Right ventricle myocardium inferior (tissue), 1 donor: ENCODE measurements around the gene HESX1. TPM values are rescaled to one million over a fixed set of nuclear protein-coding genes. Genes with fewer than 3 reads are reported as not detected.
A peak's percentile ranks its signal among the peaks of the same experiment; 100 is the strongest.

Source experiments
- ATAC-seq: fragments of 200-7000 bp; cut with Tn5 transposase; one replicate; pipeline ENCODE4 v1.9.1; 2020; ENCODE audit warnings: mild to moderate bottlenecking, moderate library complexity
- DNase-seq: peaks from one replicate; pipeline ENCODE4 v3.0.0; 2021; ENCODE audit errors: missing footprints
- intact Hi-C: fragments of 100-400 bp; cut with DNase I; formaldehyde crosslinking; loops from one replicate; pipeline ENCODE4 v1.11.0; 2022
- total RNA-seq: library from RNA; stranded (reverse); fragmentation: NEBNext Ultra II Directional; extraction: Animal tissue kit (Norgen Biotek cat#: 25700); gene quantifications from one replicate; pipeline ENCODE4 v1.2.1, GENCODE V29; 2021
- donor health status: DM: no; HTN: yes; CAD: no; lungs with severe emphysema.

Gene HESX1
- total RNA-seq, 1 donor from 2014 or later, result not detected

DNA sequence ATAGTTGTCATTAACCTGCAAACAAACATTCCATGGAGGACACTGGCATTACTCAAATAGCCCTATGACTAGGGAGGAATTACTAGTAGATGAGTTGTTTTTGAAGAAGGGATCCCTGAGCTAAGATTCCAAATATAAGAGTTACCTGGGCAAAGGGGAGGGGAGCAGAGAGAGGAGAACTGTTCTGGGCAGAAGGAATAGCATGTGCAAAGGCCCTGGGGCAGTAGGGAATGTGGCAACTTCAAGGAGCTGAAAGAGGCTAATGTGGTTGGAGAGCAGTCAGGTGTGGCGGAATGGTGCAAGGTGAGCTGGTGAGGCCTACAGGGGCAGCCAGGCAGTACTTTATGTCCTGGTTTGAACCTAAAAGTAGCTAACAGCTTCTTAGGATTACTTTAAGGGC is 28.8 kb downstream of the HESX1 start:
- no peak for ATAC-seq
- intact Hi-C loops, result loop anchor here (2.0 kb wide), 1 partner anchor 56 kb away; the partner anchor contains the start of gene APPL1
- no peak for DNase-seq

DNA sequence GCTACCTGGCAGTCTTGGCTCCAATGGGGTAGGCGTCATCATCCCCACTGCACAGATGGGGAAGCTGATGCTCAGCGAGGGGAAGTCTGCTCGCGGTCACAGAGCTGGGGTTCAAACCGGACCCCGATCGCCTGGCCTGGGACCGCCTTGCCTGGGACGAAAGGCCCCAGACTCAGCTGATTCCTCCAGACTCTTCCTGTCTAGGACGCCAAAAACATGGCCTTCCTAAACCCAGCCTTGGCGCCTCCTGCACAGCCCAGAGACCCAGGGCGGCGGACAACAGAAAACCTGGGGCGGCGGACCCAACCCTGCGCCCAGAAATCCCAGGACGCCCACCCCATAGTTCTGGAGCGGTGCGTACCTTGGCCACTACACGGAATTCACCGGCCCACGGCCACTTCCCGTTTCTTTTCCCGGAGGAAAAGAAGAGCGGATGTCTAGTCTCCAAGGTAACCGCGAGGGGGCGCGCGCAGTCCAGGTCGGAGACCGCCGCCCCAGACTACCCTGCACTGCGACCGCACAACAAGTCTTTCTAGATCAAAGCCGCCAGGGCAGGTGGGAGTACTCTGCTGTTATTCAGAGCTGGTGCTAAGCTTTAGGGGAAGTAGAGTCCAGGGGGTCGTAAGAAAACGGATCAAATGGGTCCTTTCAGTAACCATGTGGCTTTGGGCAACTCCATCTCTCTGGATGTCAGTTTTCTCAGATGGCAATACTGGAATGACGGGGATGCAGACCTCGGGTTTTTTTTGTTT is 29.7 kb downstream of the HESX1 start:
- intact Hi-C loops, result loop anchor here (2.0 to 5.0 kb wide), 2 partner anchors 57 to 68 kb away; partner anchors contain the start of gene APPL1
- peak; percentile 75 for ATAC-seq

DNA sequence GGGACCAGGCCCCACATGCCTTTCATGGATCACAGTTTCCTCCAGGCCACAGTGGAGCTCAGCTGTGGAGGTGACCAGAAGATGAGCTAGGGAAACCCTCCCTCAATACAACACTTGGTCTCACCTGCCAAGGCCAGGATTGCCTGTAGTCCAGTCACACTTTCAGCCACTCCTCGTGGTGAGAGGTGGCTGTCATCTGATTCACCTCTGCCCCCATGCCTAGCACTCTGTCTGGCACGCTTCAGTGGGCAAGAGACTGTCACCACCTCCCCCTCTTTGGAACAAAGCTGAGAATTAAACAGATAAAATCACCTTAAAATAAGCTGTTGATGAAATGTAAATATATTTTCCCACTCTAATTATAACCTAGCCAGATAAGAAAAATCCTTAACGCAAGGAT is 30.7 kb downstream of the HESX1 start:
- intact Hi-C loops, result loop anchor here (5.0 kb wide), 1 partner anchor 67 kb away; no protein-coding TSS in a partner anchor
- no peak for DNase-seq
- ATAC-seq, result no peak

More for the DNA sequence above, 29.7 kb downstream of the HESX1 start:
- peak; percentile 83 for DNase-seq

DNA sequence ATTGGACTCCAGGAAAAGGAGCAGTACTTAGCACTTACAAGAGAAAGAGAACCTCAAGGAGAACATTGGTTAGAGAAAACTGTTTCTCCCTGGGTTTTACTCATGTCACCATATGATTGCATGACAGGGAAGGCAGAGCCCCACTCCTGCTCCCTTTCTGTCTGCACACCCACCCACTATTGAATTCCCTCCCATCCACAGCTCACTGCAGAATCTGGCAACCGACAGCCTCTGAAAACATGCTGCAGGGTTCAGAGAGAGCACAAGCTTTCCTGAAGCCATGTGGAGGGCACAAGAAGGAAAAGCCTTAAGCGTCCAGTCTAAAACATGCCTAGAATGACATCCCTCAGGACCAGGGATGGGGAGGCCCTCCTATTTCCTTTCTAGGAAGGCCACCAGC is 31.6 kb downstream of the HESX1 start:
- intact Hi-C loops, result loop anchor here (5.0 kb wide), 1 partner anchor 66 kb away; no protein-coding TSS in a partner anchor
- ATAC-seq (no peak), DNase-seq (no peak)

DNA sequence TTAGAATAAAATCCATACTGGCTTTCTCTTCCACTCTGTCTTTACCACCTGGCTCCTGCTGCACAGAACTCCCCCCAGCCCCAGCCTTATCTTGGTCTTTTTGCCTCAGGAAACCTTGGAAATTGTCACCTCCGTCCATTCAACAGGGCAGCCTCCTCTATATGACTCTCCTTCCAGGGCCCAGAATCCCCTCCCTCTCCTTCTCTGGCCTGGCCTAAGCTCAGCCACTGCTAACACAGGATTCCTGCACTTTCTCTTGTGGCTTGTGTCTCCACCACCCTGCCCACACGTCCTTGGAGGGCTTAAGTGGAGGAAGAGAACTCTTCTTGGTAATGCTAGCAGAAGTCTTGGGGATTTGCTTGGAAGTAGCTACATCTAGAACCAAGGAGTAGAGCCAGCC is 33.1 kb downstream of the HESX1 start:
- no peak for ATAC-seq

DNA sequence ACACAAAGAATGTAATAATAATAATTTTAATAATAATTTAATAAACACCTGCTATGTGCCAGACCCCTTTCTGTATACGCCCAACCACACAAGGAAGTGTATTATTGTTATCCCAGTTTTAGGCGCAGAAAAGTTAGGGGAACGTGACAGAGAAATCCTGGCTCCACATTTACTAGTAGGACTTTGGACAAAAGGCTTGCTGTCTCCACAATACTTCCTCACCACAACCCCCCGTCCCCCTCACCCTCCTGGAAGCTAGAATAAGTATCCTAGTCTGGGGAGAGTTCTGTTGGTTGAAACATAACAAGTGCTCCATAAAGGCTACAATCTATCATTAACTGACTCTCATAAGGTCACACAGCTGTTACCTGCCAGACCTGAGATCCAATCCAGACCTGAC is 34.1 kb downstream of the HESX1 start:
- DNase-seq (no peak), ATAC-seq (no peak)
- intact Hi-C loops, result loop anchor here (5.0 kb wide), 1 partner anchor 63 kb away; no protein-coding TSS in a partner anchor

More for the DNA sequence above, 33.1 kb downstream of the HESX1 start:
- intact Hi-C loops, result loop anchor here (5.0 kb wide), 1 partner anchor 64 kb away; no protein-coding TSS in a partner anchor
- no peak for DNase-seq

DNA sequence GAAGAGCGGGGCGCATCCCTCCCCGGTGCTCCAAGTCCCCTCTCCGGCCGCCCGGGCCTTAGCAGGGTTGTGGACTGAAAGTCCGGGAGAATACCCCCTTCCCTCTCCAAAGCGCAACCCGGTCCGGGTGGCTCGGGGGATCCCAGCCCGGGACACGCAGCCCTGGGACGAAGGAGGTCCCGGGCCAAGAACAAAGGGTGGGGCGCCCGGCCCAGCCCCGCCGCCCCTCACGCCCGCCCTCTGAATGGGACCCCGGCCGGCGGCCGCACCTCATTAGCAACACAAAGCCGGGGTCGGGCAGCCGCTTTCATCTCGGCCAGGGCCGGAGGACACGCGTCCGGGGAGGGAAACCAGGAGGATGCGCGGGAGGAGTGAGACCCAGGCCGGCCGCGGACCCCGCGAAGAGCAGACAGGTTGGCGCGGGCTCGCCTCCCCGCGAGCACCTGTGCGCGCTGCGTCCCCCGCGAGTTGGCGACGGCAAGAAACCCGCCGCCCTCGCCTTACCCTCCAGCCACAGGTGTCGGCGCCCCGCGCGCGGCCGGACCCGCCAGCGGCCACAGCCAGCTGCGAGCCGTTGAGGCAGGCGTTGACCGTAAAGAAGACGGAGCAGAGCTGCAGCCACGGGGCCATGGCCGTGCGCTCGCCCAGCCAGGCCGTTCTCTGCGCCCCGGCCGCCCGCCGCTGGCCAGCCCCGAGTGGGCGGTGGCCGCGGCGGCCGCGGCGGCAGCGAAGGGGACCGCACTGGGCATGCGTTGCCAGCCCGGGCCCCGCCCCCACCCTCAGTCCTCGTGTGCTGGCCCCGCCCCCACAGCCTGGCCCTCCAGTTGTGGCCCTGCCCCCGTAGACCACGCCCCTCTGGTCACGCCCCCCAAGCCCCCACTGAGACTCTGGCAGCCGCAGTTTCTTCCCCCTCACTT is 34.9 kb downstream of the HESX1 start, which contains the start of gene IL17RD:
Gene IL17RD (minus strand): TSS at position 697 of the 917 bp plus-strand sequence. CDS start 67 bp downstream, at position 630.
- intact Hi-C loops, result loop anchor here (5.0 kb wide), 2 partner anchors 38 to 63 kb away; no protein-coding TSS in a partner anchor
- DNase-seq (peak; percentile 88), ATAC-seq (peak; percentile 87)

DNA sequence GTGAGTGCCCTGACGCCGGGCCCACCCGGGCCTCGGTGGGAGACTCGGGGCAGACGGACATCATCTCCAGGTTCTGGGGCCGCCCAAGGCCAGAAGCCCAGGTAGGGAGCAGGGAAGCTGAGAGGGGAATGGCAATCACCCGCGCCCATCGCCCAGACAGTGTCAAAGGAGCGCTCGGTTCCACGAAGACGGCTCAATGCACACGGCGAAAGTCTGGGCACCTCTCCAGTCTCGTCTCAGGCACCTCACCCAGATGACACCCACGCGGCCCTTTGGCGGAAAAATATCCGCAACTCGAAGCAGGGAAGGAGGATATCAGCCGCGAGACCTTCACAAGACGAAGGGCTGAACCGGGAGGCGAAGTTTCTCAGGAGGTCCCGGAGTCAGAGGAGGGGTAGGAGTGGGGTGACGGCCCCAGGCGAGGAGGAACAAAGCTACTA is 35.5 kb downstream of the HESX1 start:
- intact Hi-C loops, result loop anchor here (5.0 kb wide), 1 partner anchor 37 kb away; no protein-coding TSS in a partner anchor
- peak; percentile 53 for ATAC-seq
- no peak for DNase-seq

DNA sequence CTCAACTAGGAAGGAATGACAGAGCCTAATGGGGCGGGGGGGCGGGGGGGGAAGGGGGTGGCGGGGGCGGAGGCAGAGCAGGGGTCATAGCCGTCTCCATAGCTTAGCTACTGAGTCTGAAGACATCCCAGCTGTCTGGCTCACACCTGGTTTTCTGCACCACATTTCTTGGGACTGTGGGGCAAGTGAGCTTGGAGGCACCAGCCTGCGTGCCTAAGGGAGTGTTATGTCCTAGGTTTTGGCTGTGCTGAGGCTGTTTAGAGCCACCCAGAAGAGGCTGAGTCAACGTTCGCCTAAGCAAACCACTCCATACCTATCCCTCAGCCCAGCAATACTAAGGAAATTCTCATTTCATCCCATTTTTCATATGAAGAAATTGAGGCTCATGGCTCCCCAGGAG is 36.0 kb downstream of the HESX1 start:
- intact Hi-C loops, result loop anchor here (5.0 kb wide), 1 partner anchor 36 kb away; no protein-coding TSS in a partner anchor
- DNase-seq, result no peak
- no peak for ATAC-seq

DNA sequence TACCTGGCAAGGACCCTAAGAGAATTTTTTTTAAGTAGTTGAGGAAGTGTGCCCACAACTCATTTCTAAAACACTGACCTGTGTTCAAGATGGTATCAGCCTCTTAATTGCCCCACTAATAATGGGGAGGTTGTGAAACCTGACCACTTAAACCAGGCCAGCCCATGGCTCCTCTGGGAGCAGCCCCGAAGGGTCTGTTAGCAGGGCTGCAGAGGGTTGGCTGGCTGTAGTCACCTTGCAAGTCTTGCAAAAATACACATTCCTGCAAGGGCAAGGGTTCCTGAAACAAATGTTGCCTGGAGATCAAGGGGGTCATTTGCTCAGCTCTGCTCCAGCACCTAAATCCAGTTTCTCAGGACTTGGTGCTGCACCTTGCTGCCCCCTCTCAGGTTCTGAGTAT is 37.9 kb downstream of the HESX1 start:
- intact Hi-C loops, result loop anchor here (5.0 kb wide), 1 partner anchor 35 kb away; no protein-coding TSS in a partner anchor
- no peak for DNase-seq
- ATAC-seq, result no peak

DNA sequence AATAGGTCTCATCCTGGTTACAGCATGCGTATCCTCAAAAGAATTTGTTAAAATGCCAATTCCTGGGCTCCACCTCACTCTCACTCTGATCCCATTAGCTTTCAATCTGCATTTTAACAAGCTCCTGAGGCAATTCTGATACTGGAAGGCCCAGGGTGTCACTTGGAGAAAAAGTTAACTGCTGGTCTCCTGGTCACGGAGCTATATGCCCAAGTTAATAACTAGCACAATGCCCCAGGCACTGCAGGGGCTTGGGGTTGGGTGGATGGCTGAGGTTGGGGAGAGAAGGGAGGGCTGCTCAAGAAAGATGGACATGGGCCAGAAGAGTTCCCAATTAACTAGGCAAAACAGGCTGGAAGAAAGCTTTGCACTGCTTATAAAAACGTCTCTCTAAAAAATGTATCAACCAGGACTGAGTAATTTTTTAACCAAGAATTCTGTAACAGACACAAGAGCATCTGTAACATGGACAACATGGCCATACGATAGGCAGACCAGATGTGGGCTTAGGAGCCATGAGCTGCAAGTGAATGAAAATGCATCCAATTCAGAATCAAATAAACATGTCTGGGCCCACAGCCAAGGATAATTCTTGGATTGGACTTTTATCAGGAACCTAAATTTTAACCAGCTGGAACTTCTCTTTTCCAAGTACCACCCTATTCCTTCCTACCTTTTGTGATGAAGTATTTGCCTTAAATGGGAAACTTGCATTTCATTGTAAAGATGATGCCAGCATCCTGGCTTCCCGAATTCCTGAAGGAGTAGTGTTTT is 38.8 kb downstream of the HESX1 start:
- intact Hi-C loops, result loop anchor here (5.0 kb wide), 1 partner anchor 34 kb away; no protein-coding TSS in a partner anchor
- ATAC-seq (no peak), DNase-seq (no peak)

DNA sequence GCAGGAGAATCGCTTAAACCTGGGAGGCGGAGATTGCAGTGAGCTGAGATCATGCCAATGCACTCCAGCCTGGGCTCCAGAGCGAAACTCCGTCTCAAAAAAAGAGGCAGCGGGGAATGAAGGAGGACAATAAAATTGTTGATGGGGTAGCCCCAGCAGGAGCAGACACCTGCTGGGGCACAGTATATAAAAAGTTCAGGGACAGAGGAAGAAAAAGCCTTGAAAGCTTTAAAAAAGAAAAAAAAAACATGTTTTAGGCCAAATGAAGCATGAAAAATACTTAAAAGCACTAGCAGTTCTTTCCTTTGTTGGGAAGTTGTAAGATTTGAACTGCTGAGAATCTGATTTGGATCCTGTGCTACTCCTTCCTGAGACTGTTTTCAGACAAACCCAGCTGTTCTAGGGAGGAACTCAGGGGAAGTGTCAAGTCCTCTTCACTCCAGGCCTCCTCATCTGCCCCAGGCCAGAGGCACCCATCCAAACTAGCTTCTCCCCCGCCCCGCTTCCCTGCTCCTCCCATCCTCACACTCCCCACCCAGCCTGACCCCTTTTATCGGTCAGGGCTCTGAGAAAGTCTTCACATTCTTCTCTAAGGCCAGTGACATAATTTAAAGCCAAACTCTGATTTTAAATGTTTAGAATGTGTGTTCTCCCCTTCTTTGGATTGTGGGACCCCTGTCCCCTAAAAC is 39.6 kb downstream of the HESX1 start:
- intact Hi-C loops, result loop anchor here (5.0 kb wide), 1 partner anchor 33 kb away; no protein-coding TSS in a partner anchor
- no peak for DNase-seq
- ATAC-seq, result peak; percentile 59

DNA sequence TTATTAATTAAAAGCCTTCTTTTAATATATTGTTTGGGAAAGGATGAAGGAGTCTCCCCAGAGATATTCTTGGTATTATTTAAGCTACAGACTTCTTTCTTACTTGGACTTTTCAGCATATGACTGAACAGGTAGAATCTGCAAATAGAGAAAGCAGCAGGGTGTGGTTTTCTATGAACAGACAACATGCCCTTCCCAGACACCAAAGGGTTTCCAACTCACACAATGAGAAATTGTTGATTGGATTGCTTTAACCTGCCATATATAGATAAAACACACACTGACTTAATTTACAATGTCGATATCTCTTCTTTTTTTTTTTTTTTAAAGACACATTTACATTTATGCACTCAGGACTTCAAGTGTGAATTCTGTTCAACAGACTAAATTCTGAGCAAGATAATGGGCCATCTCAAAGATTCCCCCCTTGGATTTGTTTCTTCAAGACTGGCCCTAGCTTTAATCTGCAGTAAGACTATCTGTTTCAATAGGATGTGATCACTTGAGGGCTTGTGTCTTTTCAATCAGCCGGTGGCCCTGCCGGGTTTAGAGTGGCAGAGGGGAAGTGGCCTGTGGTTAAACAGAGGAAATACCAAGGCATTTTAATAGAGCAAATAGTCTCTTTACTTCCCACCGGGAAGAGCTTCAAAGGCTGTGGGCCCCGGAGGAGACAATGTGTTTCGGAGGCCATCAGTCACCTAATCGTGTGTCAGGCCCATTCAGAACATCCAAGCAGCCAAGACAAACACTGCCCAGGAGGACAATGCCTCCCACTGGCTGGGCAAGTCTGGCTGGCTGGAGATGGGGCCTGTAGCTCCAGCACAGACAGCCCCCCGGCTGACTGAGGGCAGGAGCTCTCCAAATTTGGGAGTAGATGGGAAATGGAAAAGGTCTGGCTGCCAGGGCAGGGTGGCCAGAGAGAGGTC is 40.7 kb downstream of the HESX1 start:
- DNase-seq (no peak), ATAC-seq (no peak)
- intact Hi-C loops, result loop anchor here (10.0 kb wide), 1 partner anchor 474 kb away; the partner anchor contains the start of gene TASOR

DNA sequence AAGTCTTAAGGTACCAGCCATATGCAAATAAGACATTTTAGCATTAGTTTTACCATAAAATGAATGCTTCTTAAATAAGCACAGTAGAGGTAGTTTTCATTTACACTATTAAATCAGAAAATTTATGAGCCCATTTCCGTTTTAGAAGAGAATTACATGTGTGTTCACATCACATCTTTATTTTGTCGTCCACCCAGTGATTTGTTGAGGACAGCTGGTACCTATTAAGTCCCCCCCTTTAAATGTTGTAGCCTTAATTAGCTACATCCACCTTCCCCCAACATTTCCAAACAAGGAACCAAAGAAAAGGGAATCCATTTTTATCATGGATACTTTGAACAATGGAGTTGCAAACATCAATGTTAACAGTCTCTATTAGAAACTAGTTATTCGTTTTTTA is 41.5 kb downstream of the HESX1 start:
- ATAC-seq (no peak), DNase-seq (no peak)
- intact Hi-C loops, result loop anchor here (10.0 kb wide), 1 partner anchor 474 kb away; the partner anchor contains the start of gene TASOR

DNA sequence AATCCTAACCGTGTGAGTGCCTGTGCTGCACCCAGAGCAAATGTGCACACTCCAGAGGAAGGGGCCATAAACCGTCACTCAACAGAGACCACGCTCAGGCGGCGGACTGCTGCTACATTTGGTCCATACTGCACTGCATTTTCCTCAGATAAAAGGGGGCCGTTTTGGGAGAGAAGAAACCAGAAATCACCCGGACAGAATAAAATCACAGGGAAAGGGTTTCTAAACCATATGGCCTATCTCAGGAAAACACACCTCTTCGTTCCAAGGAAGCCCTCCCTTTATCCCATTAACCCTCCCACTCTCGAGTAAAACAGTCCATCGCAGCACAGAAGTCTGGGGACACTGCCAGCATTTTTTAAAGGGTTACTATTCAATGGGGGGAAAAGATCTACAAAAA is 42.2 kb downstream of the HESX1 start:
- ATAC-seq, result no peak
- intact Hi-C loops, result loop anchor here (10.0 kb wide), 1 partner anchor 473 kb away; the partner anchor contains the start of gene TASOR

DNA sequence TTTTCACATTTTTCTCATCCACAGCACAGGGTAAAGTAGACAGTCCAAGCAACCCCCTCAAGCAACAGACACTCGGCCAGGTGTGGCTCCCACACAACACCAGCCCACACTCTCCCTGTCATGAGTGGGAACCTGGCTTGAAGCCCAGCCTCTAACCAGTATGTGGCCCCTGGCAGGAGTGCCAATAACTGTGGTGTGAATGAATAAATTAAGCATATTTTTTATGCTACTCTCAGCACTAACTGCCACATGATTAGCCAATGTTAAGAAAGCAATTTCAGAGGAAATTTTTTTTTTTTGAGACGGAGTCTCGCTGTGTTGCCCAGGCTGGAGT is 44.5 kb downstream of the HESX1 start:
- intact Hi-C loops, result loop anchor here (10.0 kb wide), 1 partner anchor 470 kb away; the partner anchor contains the start of gene TASOR
- no peak for DNase-seq
- no peak for ATAC-seq

More for the DNA sequence above, 42.2 kb downstream of the HESX1 start:
- DNase-seq, result no peak
